Activated CD4-positive, CD25-positive, alpha-beta regulatory T cell (primary cell): ENCODE data around the gene TMEM200A.

Experiments used
- DNase-seq, 4 experiments: peaks; one replicate each; lab custom pipeline; 2025; lab: John Stamatoyannopoulos, UW

Gene TMEM200A

GRCh38 chr6:130425537-130425936 lies 59.7 kb downstream of the TMEM200A start:
- DNase-seq = no peak

- no peak for DNase-seq
Observed at GRCh38 chr6:130426066-130426721, 60.4 kb downstream of the TMEM200A start.

- no peak for DNase-seq
Observed at GRCh38 chr6:130431346-130431852, 65.6 kb downstream of the TMEM200A start.

DNA sequence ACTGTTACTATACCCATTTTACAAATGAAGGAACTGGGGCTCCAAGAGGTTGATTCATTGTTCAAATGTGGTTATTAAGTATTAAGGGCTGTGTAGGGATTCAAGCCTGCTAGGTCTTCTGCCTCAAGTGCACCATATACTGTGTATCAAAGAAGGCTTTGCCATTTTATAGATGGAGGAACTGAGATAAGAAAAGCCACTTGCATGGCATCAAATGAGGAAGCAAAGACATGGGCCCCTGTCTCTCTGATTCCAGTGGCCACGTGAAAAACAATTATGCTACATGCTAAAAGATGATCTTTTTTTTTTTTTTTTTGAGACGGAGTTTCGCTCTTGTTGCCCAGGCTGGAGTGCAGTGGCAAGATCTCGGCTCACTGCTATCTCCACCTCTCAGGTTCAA lies 67.0 kb downstream of the TMEM200A start:
- DNase-seq = no peak

DNA sequence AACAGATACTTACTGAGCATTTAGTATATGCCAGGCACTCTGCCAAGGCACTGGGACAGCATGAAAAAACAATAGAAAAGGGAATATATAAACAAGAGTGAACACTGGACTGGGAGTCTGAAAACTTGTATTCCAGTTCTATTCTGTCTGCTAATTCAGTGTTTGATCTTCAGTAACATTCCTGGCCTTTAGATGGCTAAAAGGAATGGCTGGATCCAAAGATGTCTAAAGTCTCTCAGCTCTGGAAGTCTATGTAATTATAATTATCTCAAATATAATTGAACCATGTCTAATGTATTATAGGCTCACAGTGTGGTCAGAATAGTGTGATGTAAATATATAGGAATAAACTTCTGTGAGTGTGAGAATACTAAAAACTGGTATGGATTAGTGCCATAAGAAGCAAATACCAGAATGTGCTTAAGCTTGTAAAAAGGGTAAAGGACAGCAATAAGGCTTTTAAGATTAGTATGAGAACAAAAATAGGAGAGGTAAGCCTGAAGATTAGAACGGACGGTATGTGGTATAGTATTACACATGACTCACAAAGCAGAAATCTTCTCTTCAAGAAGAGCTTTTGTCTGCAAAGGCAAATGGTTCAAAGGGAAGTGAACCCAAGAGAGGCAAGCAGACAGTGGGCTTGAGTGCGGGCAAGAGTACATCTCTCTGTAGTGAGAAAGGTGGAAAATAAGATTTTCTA lies 68.5 kb downstream of the TMEM200A start:
- DNase-seq = no peak

GRCh38 chr6:130435181-130435580 lies 69.4 kb downstream of the TMEM200A start:
- no peak for DNase-seq

GRCh38 chr6:130437961-130438360 lies 72.1 kb downstream of the TMEM200A start:
- no peak for DNase-seq

DNA sequence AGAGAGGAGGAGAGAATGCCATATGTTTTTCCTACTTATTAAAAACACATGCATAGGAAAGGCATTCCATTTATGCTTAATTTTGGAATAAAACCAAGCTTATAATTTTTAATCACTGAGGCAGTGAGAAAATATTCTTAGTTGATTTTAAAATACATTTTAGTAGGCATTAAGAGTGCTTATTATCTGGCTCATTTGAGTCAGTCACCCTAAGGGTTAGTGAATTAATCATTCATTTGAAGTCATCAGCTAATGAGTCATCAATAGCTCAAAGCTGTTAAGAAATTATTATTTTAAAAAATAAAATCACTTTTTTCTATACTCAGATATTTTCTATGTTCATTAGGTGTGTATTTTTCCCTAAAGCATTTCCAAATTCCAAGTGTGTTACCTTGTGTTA lies 81.6 kb downstream of the TMEM200A start:
- DNase-seq = no peak

DNA sequence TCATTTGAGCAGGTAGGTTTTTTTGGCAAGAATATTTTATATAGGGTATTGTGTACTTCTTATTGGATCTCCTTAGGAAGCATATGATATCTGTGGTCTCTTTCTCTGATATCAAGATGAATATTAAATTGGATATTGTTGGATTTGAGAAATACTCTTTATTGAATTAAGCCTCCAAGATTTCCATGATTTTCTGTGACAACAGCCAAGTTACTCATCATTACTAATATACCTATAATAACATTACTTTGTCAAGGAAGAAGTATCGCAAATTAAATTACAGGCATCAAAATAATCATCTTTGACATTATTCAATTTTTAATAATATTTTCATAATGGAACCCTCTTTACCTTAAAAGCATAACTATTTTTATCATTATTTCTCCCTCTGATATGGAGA lies 86.5 kb downstream of the TMEM200A start:
- no peak for DNase-seq

DNA sequence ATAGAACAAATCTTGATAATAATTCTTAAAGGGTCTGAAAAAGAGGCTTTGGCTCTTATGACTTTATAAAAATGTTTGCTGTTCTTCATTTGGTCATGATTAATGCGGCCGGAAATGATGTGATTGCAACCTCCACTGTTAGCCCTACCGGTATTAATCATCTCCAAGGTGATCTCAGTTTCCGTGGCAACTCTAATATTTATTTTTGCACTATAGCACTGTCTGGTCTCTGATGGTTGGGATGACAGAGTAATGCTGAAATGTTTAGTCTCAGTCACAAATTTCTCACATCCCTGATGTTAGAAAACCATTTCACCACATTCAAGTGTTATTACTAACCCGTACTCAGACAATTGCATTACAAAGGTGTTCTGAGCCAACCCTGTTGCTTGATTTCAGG lies 87.4 kb downstream of the TMEM200A start:
- no peak for DNase-seq

DNA sequence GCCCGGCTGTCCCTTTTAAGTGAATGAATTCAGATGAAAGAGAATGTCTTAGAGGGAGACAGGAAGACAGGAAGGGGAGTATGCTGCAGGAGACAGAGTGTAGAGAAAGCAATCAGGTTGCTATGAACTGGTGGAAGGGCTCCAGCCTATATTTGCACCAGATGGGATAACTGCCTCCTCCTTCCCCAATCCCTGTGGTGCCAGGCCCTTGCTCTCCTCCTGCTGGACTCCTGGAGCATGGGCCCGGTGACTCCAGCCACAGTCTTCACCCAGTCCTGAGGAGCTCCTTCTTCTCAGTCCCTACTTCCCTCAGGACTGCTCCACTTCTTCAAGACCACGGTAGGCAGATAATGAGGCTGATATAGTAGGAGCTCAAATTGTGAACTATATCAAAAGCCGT lies 91.8 kb downstream of the TMEM200A start:
- DNase-seq = no peak

- no peak for DNase-seq
Observed at GRCh38 chr6:130459316-130459715, 93.5 kb downstream of the TMEM200A start.

DNA sequence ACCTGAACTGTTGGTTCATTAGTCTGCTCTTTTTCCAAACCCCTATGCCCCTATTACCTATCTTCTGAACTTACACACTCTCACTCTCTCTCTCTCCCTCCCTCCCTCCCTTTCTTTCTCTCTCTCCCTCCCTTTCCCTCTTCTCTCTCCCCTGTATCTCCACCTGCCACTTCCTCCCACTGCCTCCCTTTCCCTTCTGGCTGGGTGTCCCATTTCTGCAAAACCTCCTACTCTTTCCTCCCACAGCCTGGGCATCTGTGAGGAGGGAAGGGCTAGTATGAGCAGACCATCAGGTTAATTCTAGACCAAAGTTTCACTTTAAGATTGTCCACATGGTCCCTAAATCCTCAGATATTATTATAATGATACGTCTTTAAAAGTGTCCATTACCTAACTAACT lies 95.1 kb downstream of the TMEM200A start:
- no peak for DNase-seq

GRCh38 chr6:130466052-130466747 lies 100.4 kb downstream of the TMEM200A start:
- DNase-seq = no peak

DNA sequence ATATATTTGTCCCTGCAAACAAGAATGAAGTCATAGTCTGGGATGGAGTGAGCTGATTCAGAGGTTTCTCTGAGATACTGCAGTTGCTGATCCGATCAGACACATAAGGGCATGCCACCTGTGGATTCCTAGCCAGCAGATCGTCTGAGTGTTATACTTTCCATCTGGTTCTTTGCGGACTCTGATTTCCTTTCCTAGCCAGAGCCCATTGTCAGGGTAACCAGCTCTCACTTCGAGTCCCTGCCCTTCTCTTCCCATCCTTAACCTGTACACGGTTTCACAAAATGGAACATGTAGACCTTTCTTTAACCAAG lies 100.9 kb downstream of the TMEM200A start:
- no peak for DNase-seq

- DNase-seq = no peak
Observed at GRCh38 chr6:130467146-130468050, 101.6 kb downstream of the TMEM200A start.

- no peak for DNase-seq
Observed at GRCh38 chr6:130470766-130471165, 104.9 kb downstream of the TMEM200A start.

DNA sequence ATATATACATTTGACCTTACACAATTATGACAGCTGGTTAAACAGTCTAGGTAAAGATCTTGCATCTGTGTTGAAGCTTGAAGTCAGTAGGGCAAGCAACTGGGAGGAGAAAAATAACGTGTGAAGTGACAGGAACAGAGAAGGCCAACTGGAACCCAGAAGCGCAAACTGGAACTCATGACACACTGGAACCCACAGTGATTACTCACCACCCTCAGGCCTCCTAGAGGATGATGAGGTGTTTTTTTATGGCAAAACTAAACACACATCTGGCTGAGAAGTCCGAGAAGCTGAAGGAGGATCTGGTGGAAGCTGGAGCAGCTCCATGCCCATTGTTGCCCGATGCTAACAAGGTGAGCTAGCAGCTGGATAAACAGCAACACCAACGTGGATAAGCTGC lies 108.1 kb downstream of the TMEM200A start:
- no peak for DNase-seq

DNA sequence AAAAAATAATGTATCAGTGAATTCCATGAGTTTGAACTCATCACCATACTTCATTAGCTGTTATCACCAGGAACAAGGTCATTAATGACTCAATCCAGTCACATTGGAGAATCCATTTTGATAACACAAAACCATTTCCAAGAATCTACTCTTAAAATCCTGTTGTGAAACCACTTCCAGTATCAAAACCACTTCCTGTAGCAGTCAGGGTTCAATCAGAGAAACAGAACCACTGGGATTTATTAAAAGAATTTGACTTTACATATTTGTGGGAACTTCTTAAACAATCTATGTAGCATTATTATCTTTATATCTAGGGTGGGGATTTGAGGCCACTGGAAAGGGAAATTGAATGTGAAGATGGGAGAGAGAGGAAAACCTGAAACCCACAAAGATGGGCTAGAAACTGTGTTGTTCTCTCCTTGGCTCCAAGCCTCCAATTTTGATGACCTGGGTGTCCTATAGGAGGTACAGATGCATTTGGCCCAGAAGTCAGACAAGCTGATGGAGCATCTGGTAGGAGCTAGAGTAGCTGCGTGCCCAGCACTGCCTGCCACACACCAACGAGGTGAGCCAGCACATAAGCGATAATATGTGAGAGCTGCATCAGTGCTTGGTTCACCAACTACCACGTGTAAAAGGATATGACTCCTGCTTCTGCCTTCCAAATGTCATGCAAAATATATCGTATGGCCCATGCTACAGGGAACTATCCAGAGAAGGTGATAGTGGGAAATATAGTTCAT lies 117.0 kb downstream of the TMEM200A start:
- DNase-seq = no peak

- DNase-seq = no peak
Observed at GRCh38 chr6:130485870-130486269, 120.1 kb downstream of the TMEM200A start.

DNA sequence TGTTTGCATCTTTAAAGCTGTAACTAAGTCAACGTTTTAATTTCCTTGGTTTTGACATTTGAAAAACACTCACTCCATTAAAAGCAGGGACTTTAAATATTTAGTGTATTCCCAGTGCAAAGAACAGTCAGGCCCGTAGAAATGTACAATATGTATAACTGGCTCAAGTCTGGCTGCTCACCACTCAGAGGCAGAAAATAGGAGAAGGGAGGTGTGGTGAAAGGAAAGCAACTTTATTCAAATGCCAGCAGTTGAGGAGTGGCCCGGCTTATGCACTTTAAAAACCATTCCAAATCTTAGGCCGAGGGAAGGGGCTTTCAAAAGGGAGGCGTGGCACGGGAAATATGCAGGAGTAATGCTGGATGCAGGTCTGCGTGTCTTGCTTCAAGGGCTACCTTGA lies 120.6 kb downstream of the TMEM200A start:
- no peak for DNase-seq
